Progenitor cell of endocrine pancreas (in vitro differentiated cells): ENCODE results near the gene ARHGAP23. TPM values are rescaled to one million over a fixed set of nuclear protein-coding genes. Genes with fewer than 3 reads are reported as not detected.
A peak's percentile ranks its signal among the peaks of the same experiment; 100 is the strongest.
"Not testable (repeated sequence)": the region's sequence is repeated elsewhere in the genome, so short reads cannot be mapped to it uniquely, and the experiment has no call there.

ENCODE experiments used
- DNase-seq: peaks from one replicate; pipeline ENCODE4 v3.0.0; 2021; ENCODE audit warnings: low spot score; ENCODE audit not compliant: unreplicated experiment
- H3K27ac Mint-ChIP-seq: 2 replicates; pipeline ENCODE4 v1.8.0; 2021; ENCODE audit warnings: mild to moderate bottlenecking, moderate library complexity, mixed read lengths
- H3K27me3 Mint-ChIP-seq: 2 replicates; pipeline ENCODE4 v1.8.0; 2021; ENCODE audit warnings: mixed read lengths
- H3K36me3 Mint-ChIP-seq: 2 replicates; pipeline ENCODE4 v1.8.0; 2022; ENCODE audit warnings: mixed read lengths; ENCODE audit not compliant: insufficient read depth
- H3K4me1 Mint-ChIP-seq: 2 replicates; pipeline ENCODE4 v1.8.0; 2021; ENCODE audit warnings: low read depth, mixed read lengths
- H3K4me3 Mint-ChIP-seq: 2 replicates; pipeline ENCODE4 v1.8.0; 2021; ENCODE audit warnings: low read depth, mild to moderate bottlenecking, moderate library complexity, mixed read lengths
- H3K9me3 Mint-ChIP-seq: 2 replicates; pipeline ENCODE4 v1.8.0; 2021; ENCODE audit warnings: low read depth, mixed read lengths
- total RNA-seq: library from RNA; stranded (reverse); gene quantifications from 2 replicates; pipeline ENCODE4 v1.2.1, GENCODE V29; 2021
- TF ChIP-seq, protein P1 (sequence below): fragments of 200-600 bp; sonication (generic); IDR thresholded peaks from one replicate; pipeline ENCODE4 v1.5.0; 2021; ENCODE audit warnings: antibody characterized with exemption, mild to moderate bottlenecking; ENCODE audit not compliant: unreplicated experiment

ARHGAP23 gene
- total RNA-seq, 1 donor from 2014 or later = 2.9 TPM

GRCh38 chr17:38484242-38485145, 56.2 kb downstream of the ARHGAP23 start:
- not testable (repeated sequence) for H3K4me3 Mint-ChIP-seq, H3K9me3 Mint-ChIP-seq, H3K4me1 Mint-ChIP-seq, H3K36me3 Mint-ChIP-seq
- peaks cover 26% of the 10 kb centered on the region for H3K27me3 Mint-ChIP-seq
- H3K27ac Mint-ChIP-seq = peak overlapping the region; percentile 78
- DNase-seq = peak; percentile 65
- TF ChIP-seq, protein P1, sequence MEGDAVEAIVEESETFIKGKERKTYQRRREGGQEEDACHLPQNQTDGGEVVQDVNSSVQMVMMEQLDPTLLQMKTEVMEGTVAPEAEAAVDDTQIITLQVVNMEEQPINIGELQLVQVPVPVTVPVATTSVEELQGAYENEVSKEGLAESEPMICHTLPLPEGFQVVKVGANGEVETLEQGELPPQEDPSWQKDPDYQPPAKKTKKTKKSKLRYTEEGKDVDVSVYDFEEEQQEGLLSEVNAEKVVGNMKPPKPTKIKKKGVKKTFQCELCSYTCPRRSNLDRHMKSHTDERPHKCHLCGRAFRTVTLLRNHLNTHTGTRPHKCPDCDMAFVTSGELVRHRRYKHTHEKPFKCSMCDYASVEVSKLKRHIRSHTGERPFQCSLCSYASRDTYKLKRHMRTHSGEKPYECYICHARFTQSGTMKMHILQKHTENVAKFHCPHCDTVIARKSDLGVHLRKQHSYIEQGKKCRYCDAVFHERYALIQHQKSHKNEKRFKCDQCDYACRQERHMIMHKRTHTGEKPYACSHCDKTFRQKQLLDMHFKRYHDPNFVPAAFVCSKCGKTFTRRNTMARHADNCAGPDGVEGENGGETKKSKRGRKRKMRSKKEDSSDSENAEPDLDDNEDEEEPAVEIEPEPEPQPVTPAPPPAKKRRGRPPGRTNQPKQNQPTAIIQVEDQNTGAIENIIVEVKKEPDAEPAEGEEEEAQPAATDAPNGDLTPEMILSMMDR = peak; percentile 84

- TF ChIP-seq, protein P1 = no peak
- Mint-ChIP-seq H3K9me3 (no peaks in the 10 kb centered on the region), H3K36me3 (no peaks in the 10 kb centered on the region), H3K27me3 (peaks cover 26% of the 10 kb centered on the region), H3K4me3 (no peak overlapping the region), H3K27ac (no peak overlapping the region), H3K4me1 (no peaks in the 10 kb centered on the region)
- no peak for DNase-seq
These were observed 56.8 kb downstream of the ARHGAP23 start for GRCh38 chr17:38485146-38485468.

- H3K36me3 Mint-ChIP-seq, H3K4me1 Mint-ChIP-seq, DNase-seq, H3K4me3 Mint-ChIP-seq, H3K27ac Mint-ChIP-seq, H3K9me3 Mint-ChIP-seq: not testable (repeated sequence)
- H3K27me3 Mint-ChIP-seq = peaks cover 26% of the 10 kb centered on the region
These were observed 57.5 kb downstream of the ARHGAP23 start for GRCh38 chr17:38485681-38486298.

DNA sequence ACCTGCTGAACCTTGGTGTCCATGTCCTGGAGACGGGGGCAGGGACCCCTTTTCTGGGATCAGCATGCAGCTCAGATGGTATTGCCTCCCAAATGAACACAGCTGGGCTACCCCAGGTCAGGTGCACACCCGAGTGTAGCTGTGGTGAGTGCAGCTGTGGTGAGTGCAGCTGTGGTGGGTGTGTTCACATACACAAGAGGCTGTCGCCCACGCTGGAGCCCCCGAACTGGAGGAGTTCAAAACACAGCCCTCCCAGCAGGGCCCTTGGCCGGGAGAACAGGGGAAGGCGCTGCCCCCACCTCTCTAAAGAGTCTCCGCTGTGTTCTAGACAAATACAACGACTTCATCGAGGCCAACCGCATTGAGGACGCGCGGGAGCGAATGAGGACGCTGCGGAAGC, 61.5 kb downstream of the ARHGAP23 start:
- not testable (repeated sequence) for DNase-seq, H3K36me3 Mint-ChIP-seq, H3K4me1 Mint-ChIP-seq, H3K9me3 Mint-ChIP-seq, H3K27ac Mint-ChIP-seq, H3K4me3 Mint-ChIP-seq
- peaks cover 16% of the 10 kb centered on the region for H3K27me3 Mint-ChIP-seq

- H3K36me3 Mint-ChIP-seq, H3K4me1 Mint-ChIP-seq, H3K9me3 Mint-ChIP-seq, H3K27me3 Mint-ChIP-seq, H3K4me3 Mint-ChIP-seq, H3K27ac Mint-ChIP-seq, DNase-seq: not testable (repeated sequence)
These were observed 63.2 kb downstream of the ARHGAP23 start for GRCh38 chr17:38491346-38492066.

- H3K4me1 Mint-ChIP-seq, H3K4me3 Mint-ChIP-seq, H3K27me3 Mint-ChIP-seq, H3K9me3 Mint-ChIP-seq, H3K36me3 Mint-ChIP-seq: not testable (repeated sequence)
- TF ChIP-seq, protein P1 = peak; percentile 57
- DNase-seq = peak; percentile 91
- peak overlapping the region; percentile 60 for H3K27ac Mint-ChIP-seq
These were observed 64.1 kb downstream of the ARHGAP23 start for GRCh38 chr17:38492067-38493040.

- H3K4me1 Mint-ChIP-seq, DNase-seq, H3K27ac Mint-ChIP-seq, H3K36me3 Mint-ChIP-seq, H3K27me3 Mint-ChIP-seq, H3K9me3 Mint-ChIP-seq, H3K4me3 Mint-ChIP-seq: not testable (repeated sequence)
These were observed 65.9 kb downstream of the ARHGAP23 start for GRCh38 chr17:38494152-38494551.

GRCh38 chr17:38497656-38498055, 69.4 kb downstream of the ARHGAP23 start:
- not testable (repeated sequence) for H3K36me3 Mint-ChIP-seq, H3K27ac Mint-ChIP-seq, H3K4me3 Mint-ChIP-seq, H3K9me3 Mint-ChIP-seq, H3K27me3 Mint-ChIP-seq, H3K4me1 Mint-ChIP-seq, DNase-seq
